Measurements from ENCODE around the gene ORMDL3. TPM values are rescaled to one million over a fixed set of nuclear protein-coding genes. Genes with fewer than 3 reads are reported as not detected.

The ORMDL3 gene
- polyA plus RNA-seq, 3 donors = 9.4 to 13.5 (median 11.8) TPM

DNA sequence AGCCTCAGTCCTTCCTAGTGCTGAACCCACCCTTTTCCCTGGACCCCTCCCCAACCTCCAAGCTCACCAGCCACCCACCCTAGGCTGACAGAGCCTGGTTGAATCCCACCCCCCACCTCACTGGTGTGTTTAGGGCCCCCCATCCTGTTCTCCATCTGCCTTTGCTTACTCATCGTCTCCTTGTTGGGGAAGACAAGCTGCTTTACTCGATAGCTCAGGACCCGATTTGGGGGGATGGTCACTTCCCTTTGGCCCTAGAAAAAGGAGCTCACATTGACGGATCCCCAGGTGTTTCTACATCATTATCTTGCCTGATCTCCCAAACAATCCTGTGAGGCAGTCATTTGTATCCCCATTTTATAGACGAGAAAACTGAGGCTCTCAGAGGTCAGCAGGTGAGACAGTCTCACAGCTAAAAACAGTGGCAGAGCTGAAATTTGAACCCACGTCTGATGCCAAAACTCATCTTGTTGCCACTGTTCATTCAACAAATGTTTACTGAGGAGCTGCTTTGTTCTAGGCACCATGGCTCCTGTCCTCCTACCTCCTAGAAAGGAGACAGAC, 18.5 kb downstream of the ORMDL3 start:
- Mint-ChIP-seq H3K4me3 (no peak overlapping the region), H3K27ac (no peak overlapping the region), H3K36me3 (peaks cover 2 to 7% of the 10 kb centered on the region in 2 donors), H3K4me1 (no peaks in the 10 kb centered on the region), H3K9me3 (no peaks in the 10 kb centered on the region), H3K27me3 (ENCODE audit: low read depth in 3 of 3) (peaks cover 0 to 3% (median 2%) of the 10 kb centered on the region in 3 donors)
- Histone ChIP-seq H3K27ac (ENCODE audit: low read depth in 1 of 2, low read length in 2 of 2) (no peak overlapping the region), H3K4me2 (replicated peaks; ENCODE audit: extremely low read depth, low read length, poor library complexity, severe bottlenecking) (no peak overlapping the region), H3K79me2 (ENCODE audit: insufficient read depth, low read length) (no peaks in the 10 kb centered on the region), H3K36me3 (replicated peaks in 1 of 2; ENCODE audit: control insufficient read depth in 1 of 2, insufficient read depth in 2 of 2, low read length in 2 of 2) (no peaks in the 10 kb centered on the region), H2AFZ (ENCODE audit: insufficient read depth, low read depth, low read length, poor library complexity, severe bottlenecking) (no peak overlapping the region), H3K4me1 (ENCODE audit: control insufficient read depth in 1 of 2, insufficient read depth in 2 of 2, low read length in 2 of 2) (no peaks in the 10 kb centered on the region), H4K20me1 (ENCODE audit: insufficient read depth, low read length) (no peaks in the 10 kb centered on the region), H3K27me3 (ENCODE audit: control insufficient read depth in 2 of 2, insufficient read depth in 2 of 2, low read length in 2 of 2) (no peaks in the 10 kb centered on the region), H3K9ac (ENCODE audit: insufficient read depth, low read length, poor library complexity, severe bottlenecking) (no peak overlapping the region), H3K4me3 (replicated peaks in 1 of 3; ENCODE audit: low read depth in 2 of 3, low read length in 3 of 3) (no peak overlapping the region), H3K9me3 (replicated peaks in 1 of 2; ENCODE audit: control insufficient read depth in 1 of 2, insufficient read depth in 1 of 2, low read length in 2 of 2) (no peaks in the 10 kb centered on the region)
- no peak for DNase-seq
- TF ChIP-seq, protein P1, sequence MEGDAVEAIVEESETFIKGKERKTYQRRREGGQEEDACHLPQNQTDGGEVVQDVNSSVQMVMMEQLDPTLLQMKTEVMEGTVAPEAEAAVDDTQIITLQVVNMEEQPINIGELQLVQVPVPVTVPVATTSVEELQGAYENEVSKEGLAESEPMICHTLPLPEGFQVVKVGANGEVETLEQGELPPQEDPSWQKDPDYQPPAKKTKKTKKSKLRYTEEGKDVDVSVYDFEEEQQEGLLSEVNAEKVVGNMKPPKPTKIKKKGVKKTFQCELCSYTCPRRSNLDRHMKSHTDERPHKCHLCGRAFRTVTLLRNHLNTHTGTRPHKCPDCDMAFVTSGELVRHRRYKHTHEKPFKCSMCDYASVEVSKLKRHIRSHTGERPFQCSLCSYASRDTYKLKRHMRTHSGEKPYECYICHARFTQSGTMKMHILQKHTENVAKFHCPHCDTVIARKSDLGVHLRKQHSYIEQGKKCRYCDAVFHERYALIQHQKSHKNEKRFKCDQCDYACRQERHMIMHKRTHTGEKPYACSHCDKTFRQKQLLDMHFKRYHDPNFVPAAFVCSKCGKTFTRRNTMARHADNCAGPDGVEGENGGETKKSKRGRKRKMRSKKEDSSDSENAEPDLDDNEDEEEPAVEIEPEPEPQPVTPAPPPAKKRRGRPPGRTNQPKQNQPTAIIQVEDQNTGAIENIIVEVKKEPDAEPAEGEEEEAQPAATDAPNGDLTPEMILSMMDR (IDR thresholded peaks at IDR 0.05) = no peak
- intact Hi-C loops (cut with micrococcal nuclease) = no loop called here
- 93% methylated on average over 6 of the region's 6 CpGs for WGBS (ENCODE audit: insufficient coverage)

DNA sequence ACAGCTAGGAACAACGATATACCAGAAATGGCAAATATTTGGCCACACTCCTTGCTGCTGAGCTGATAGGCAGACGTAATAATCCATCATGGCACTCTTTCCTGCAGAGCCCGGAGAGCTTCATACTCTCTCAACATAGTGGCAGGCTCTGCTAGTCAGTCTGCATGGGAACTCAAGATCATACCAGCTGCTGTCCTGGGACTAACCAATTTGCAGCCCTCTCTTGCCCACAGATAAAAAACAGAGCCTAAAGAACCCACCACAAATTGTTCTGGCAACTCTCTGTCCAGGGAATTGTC, 22.5 kb downstream of the ORMDL3 start:
- no peak overlapping the region for H3K4me3 Mint-ChIP-seq
- Histone ChIP-seq H3K9me3 (replicated peaks in 1 of 2; ENCODE audit: control insufficient read depth in 1 of 2, insufficient read depth in 1 of 2, low read length in 2 of 2) (no peaks in the 10 kb centered on the region), H3K4me2 (replicated peaks; ENCODE audit: extremely low read depth, low read length, poor library complexity, severe bottlenecking) (no peak overlapping the region), H3K4me3 (replicated peaks in 1 of 3; ENCODE audit: low read depth in 2 of 3, low read length in 3 of 3) (no peak overlapping the region), H3K27ac (ENCODE audit: low read depth in 1 of 2, low read length in 2 of 2) (no peak overlapping the region), H4K20me1 (ENCODE audit: insufficient read depth, low read length) (no peaks in the 10 kb centered on the region), H3K36me3 (replicated peaks in 1 of 2; ENCODE audit: control insufficient read depth in 1 of 2, insufficient read depth in 2 of 2, low read length in 2 of 2) (no peaks in the 10 kb centered on the region), H3K9ac (ENCODE audit: insufficient read depth, low read length, poor library complexity, severe bottlenecking) (no peak overlapping the region), H2AFZ (ENCODE audit: insufficient read depth, low read depth, low read length, poor library complexity, severe bottlenecking) (no peak overlapping the region), H3K4me1 (ENCODE audit: control insufficient read depth in 1 of 2, insufficient read depth in 2 of 2, low read length in 2 of 2) (no peaks in the 10 kb centered on the region), H3K27me3 (ENCODE audit: control insufficient read depth in 2 of 2, insufficient read depth in 2 of 2, low read length in 2 of 2) (no peaks in the 10 kb centered on the region), H3K79me2 (ENCODE audit: insufficient read depth, low read length) (no peaks in the 10 kb centered on the region)
- intact Hi-C loops (cut with micrococcal nuclease) = no loop called here
- H3K36me3 Mint-ChIP-seq = peaks cover 0 to 5% of the 10 kb centered on the region in 2 donors
- H3K27ac Mint-ChIP-seq = no peak overlapping the region
- 100% methylated on average over 3 of the region's 3 CpGs for WGBS (ENCODE audit: insufficient coverage)
- H3K9me3 Mint-ChIP-seq = no peaks in the 10 kb centered on the region
- H3K27me3 Mint-ChIP-seq (ENCODE audit: low read depth in 3 of 3) = peaks cover 1 to 4% (median 2%) of the 10 kb centered on the region in 3 donors
- TF ChIP-seq, protein P1 (IDR thresholded peaks at IDR 0.05) = no peak
- no peak for DNase-seq
- H3K4me1 Mint-ChIP-seq = peaks cover 4% of the 10 kb centered on the region
